GM04504 (cell line): ENCODE measurements around the gene ZMYND10.

Experiments used
- DNase-seq: peaks from one replicate; pipeline ENCODE4 v3.0.0-alpha.2; 2012; ENCODE audit warnings: low read depth

The ZMYND10 gene

DNA sequence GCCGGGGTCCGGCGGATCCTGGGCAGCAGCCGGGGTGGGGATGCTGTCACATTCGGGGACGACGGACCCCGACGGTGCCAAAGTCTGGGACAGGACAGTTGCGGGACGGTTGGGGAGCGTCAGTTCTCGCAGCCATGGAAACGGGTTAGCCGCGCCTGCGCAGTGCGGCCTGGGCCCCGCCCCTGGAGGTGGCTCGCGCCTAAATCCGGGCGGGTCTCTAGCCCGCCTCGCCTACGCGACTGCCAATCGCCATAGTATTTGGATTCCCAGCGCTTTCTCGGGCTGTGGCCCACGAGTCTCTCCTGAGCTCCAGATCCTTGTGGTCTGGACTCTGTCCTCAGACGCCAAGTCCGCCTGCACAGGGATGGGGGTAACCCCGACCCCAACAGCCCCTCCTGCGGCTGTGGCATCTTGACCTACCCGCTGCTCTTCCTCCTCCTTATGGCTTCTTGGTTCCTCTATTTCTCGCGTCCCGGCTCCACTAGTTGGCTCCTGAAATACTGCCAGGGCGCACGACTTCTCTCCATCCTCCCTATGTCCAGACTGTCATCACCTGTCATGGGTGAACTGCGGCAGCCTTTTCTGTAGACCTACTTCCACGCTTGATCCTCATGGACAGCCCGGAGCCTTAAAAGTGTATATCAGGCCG, at the start of gene ZMYND10:
Gene ZMYND10 (minus strand): TSS at position 147 of the 649 bp plus-strand sequence. CDS start 153 bp downstream, outside the sequence.
- no peak for DNase-seq

DNA sequence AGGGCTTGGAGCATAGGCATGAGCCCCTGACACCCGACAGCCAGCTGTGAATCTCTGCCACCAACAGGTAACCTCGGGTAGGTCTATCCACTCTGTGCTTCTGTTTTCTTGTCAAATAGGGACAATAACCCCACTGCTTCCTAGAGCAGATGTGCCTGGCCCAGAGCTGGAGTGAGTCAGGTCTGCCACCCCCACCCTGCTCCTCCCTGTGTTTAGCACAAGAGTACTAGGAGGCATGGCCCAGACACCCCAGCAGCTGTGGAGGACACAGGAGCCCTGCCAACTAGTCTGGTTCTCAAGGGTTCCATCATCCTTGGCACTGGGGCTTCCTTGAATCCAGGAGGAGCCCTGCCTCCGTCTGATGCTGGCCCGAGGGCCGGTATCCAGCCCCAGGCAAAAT, 47.5 kb upstream of the ZMYND10 start:
- DNase-seq: no peak

DNA sequence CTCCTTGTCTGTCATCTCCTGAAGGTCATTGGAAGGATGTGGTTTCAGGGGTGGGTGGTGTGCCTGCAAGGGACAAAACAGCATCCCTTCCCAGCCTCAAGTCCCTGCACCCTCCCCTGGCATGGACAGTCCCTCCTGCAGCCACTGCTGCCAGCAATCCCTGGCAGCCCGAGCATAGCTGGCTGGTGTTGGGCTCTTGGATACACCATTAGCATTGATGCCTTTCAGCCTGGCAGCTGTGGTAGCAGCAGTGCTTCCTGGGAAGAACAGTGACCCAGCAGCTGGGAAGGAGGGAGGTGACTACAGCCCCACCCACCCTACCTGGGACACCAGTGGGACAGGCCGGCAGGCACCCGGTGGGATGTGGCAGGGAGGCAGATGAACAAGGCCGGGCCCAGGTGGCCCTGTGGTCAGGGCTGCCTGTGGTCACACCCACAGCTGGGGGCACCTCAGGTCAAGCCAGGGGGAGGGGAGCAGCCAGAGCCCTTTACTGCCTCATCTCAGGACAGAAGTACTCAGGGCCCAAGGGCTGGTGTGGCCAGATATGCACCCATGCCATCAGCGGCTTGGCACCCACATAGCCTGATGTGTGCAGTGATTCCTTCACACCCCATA, 46.7 kb upstream of the ZMYND10 start:
- no peak for DNase-seq

DNA sequence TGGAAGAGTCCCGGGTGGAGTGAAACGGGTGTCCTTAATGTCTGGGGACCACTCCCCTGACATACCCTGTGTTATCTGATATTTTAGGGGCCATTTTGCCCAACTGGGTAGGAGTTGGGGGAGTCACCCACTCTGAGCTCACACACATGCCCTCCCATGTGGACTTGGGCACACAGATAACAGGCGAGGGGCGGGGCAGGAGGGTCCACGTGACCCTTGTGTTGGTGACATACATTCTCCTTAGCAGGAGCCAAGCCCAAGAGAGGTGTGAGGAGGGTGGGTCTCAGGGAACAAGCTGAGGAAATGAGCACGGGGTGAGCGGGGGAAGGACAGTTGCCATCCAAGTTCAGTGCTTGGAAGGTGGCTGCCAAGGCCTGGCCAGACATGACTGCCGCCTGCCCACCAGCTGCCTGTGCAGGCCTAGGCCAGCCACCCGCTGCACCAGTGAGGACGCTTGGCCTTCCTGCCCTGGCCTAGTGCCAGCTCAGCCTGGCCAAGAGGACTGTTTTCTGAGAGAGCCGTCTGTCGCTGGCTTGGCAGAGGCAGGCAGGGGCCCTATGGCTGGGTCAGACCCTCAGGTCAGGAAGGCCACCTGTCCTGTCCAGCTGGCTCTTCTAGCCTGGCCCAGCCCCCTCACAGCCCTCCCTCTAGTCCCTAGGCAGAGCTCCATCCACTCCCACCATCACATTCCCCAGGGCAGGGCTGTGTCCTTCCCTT, 45.1 kb upstream of the ZMYND10 start:
- no peak for DNase-seq

DNA sequence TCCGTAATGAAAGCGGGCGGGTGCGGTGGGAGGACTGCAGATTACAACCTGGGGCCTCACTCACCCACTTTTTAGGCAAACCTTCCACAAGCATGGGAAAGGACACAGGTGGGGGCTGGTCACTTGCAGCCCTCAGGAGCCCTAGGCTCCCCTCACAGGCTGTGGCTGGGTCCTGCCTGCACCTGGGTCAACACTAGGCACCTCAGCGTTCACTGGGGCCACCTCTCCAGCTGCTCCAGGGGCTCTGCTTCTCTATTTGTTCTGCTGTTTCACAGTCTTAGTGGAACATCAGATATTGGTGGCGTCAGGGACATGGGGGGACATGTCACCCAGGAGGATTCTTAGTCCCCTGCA, 43.9 kb upstream of the ZMYND10 start:
- no peak for DNase-seq

DNA sequence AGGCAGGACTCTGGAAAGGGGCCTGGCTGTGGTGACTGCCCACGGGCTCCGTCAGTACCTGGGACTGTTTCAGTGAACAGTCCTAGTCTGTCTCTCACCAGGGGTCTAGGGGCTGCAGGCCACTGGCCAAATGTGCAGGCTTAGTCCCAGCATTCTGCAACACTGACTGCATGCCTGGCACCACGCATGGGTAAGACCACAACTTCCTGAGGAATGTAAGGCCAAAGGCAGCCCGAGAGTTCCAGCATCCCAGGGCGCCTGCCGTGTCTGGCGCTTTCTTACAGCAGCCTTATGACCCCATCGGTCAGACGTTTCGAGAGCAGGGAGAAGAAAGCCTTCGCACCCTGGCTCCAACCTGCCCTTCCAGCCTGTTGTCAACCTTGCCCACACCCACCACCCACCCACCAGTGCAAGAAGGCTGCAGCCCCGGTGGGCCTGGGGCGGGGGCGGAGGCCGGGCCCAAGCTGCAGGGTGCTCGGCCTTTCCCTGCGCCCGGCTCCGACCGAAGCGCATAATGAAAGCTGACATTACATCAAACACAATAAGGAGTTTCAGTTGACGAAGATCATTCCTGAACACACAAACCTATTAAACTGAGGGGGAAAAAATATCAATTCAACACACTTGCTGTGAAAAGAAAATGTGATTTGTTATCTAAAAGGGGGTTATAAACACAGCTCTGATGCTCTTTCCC, 43.3 kb upstream of the ZMYND10 start:
- no peak for DNase-seq

DNA sequence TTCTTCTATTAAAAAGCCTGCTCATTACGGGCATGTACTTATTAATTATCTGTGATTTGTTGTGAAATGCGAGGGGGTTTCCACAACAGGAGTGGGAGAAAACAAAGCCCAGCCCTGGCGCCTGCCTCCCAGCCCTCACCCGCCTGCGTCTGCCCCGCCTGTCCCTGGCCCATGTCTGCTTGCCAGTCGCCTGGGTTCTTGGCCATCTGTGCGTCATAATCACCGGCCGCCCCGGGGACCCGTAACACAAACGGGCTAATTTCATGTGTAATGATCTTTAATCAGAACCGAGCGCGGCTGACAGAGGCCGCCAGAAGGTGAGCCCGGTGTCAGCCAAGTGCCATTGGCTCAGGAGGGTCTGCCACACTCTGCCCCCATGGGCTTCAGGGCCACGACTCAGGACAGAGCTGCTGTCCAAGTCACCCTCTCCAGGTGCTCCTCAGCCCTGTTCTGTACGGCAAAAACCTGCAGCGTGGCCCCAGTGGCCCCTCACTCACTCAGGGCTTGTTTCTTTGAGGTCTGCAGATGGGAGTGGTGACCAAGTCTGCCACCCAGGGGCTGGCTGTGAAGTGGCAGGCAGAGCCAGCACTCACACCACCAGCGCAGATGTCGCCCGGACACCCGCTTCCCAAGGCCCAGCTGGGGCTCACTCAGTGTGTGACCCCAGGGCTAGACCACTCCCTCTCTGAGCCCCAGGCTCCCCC, 42.6 kb upstream of the ZMYND10 start:
- no peak for DNase-seq

DNA sequence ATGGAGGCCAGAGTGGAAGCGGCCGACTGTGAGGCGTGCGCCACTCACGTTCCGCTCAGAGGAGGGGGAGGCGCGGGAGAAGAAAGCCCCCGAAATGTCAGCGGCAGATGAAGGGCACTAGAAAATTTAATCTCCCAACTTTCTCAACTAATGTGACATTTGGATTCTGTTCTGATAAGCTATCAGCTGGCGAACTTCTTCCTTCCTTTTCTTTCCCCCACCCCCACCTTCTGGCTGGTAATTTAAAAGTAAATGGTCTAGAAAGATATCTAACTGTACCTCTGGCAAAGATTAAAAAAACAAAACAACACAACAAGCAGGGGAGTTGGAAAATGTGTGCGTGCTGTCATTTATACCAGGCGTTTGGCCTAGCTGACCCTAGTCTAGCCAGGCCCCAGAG, 40.2 kb upstream of the ZMYND10 start:
- DNase-seq: no peak

DNA sequence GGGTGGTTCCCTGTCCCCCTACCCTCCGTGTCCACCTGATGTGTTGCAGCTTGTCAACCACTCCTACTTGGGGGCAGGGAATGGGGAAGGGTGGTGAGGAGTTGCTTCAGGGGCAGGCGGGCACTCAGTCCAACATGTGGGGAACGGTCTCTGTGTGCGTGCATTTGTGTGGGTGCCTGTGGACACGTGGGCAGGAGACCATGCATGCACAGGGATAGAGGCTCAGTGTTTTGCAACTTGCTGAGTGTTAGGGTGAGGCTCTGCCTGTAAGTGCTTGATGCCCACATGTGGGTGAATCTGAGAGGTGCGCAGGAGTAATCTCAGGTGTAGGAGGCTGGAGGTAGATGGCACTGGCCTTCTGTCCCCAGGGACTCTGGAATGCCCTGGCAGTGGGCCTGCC, 38.2 kb upstream of the ZMYND10 start:
- DNase-seq: no peak

DNA sequence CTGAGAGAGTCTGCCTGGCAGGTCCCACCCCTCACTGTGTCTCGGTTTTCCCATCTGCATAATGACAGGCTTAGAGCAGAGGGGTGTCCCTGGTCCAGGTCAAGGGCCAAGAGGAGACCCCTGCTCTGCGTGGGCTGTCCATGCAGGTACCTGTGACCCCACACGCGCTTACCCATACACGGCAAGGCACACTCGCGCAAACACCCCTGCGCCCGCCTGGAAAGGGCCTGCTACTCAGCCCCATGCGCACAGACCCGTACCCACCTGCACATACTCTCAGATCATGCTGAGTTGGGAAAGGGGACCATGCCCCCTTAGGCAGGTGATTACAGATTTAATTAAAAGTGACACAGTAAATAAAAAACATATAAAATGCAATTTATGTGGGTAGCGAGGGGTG, 37.2 kb upstream of the ZMYND10 start:
- no peak for DNase-seq

DNA sequence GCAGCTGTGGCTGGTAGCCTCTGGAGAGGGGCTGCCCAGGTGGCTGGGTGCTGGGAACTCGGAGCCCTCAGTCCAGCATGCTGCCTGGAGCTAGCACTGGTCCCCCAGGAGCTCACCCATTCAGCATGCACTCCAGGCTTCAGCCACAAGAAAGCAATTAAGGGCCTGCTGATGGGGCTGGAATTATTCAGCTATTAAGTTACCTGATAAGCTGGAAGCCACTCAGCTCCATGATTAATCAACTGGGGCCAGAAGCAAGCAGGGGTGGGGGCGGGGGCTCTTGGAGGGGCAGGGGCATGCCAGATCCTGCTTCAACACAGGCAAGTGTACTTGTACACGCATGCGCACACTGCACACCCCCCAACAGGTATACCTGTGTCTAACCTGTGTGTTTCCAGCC, 35.9 kb upstream of the ZMYND10 start:
- no peak for DNase-seq

DNA sequence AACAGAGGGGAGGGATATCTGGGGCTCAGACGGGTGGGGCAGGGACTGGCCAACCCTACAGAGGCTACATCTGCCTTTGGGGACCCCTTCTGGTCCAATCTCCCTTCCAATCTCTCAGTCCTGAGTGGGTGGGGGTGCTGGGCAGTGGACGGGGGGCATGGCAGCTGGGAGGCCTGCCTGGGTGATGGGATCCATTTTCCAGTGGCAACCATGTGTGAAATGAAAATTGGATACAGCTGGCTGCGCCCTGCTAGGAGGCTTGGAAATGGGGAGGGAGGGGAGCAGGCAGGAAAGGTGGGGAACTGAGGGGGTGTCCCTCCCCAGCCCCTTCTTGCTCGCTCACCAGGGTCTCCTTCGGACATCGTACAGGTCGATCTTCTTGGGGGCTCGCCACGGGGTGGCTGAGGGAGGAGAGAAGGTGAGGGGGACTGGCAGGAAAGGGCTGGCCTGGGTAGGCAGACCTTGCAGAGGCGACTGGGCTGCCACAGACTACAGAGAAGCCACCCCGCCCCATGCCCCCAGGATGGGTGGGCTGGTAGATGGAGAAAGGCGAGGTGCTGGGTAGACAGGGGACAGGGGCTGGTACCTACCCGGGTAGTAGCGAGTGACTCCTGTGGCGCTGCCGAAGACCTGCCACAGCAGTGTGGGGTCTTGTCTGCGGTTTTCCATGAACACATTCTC, 35.0 kb upstream of the ZMYND10 start:
- DNase-seq: no peak

DNA sequence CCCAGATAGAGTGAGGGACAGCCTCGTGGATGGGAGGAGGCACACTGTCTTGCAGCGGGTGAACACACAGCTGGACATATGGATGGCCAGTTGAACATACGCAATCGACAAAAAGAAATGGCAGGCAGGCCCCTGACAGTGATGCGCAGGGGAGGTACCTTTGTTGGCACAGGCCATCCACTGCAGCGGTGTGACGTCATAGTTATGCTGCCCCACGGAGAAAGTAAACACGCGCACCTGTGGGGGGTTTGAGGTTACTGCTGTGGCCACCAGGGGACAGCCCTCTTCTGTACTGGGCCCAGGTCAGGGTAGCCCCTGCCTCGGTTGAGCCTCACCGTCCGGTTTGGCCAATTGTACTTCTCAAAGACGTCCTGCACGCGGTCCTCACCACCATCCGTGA, 33.2 kb upstream of the ZMYND10 start:
- DNase-seq: no peak

DNA sequence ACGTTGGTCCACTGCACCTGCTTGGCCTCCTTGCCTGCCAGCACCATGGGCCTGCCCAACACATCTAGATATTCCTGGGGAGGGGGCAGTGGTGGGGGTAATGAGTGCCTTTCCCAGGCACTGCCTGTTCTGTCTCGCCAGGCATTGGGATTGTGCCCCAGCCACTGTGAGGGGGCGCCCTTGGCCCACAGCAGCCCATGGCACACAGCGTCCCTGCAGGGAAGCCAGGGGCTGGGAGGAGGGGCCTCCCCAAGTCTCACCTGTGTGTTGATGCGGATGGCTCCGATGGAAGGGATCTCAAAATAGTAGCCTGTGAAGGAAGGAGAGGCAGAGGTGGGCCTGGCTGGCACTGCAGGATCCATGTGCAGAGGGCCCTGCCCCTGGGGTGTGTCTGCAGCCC, 32.5 kb upstream of the ZMYND10 start:
- DNase-seq: no peak

DNA sequence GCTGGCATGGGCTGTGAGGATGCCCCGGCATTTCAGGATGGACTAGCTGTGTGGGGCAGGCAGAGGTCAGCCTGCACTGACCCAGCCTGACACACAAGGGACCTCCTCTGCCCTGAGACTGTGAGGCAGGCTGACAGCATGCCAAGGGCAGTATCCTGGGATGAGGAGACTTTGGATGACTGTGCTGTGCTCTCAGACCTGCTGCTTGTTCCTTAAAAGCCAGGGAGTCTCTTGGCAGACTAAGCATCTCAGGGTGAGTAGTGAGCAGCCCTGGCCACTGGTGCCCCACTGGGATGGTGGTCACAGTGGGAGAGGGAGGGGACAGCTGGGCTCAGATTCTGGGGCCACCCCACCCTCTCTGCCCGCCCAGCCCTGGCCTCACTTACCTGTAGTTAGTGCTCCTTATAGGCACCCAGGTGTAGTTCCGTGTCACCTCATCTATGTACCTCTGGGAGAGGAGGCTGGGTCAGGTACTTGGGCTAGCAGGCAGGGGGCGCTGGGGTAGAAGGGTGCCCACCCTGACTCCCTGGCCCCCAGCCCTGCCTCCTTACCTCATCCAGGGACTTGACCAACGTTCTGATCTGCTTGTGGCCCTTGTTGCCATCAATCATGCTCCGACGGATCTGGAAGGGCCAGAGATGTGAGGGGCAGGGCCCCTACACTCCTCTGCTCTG, 29.9 kb upstream of the ZMYND10 start:
- no peak for DNase-seq

DNA sequence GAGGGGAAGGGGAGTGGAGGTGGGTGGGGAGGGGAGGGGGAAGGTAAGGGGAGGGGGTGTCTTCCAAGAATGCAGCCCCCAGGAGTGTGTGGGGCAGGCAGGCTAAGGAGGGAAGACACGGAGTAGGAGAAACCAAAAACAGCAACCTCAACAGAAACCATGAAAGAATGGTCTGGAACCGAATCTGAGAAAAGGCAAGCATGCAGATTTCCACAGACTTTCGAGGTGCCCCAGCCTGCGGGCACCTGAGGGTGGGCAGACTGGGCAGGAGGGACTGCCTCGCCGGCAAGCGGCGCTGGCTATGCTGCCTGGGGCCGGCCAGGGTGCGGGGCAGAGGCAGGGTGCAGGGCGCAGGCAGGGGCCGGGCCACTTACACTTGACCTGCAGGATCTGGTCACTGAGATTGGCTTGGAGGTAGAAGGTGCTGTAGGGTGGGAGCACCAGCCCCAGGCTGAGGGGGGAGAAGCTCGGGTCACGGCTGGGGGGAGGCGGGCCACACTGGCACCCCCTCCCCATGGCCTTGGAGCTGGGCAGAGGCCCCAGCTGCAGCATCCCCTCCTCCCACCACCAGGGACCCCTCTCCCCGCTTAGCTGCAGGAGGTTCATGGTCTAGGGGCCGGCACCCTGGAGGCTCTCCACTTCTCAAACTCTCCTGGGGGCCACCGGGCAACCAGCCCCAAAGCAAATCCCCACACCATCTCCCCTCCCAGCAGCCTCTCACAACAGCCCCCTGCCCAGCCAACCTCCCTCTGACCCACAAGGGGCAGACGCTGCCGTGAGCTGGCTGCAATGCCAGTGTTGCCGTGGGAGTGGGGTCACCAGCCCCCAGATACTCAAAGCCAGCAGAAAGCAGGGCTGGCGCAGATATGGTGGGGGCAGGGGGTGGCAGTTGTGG, 29.1 kb upstream of the ZMYND10 start:
- DNase-seq: no peak

DNA sequence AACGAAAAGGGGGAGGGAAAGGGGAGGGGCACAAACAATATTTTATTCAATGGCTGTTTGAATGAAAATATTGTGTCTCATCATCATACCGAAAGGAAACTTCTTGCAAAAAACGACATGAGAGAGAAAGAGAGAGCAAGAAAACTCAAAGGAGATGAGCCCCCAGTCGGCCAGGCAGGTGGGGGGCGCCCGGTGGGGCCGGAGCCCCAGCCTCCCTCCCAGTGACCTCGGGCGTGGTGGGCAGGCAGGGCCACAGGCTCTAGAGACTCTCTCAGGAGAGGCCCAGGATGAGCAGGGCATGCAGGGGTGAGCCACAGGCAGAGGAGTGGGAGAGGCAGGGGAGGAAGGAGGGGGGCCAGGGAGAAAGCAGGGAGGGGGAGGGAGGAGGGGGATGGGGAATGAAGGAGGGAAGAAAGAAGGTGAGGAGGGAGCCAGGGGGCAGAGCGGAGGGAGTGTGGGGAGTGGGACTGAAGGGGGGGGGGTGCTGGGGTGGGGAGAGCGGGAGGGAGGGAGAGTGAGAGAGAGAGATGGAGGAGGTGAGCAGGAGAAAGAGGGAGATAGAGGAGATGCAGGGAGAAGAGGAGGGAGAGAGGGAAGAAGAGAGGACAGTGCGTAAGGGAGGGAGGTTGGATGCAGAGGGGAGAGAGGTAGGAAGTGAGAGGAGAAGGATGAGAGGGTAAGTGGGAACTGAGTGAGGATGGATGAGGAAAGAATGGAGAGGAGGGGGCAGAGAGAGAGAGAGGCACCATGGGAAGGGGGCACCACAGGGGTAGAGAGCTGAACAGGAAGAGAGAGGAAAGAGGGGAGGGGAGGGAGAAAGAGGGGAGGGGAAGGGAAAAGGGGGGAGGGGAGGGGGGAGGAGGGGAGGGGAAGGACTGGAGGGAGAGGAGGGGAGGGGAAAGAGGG, 27.9 kb upstream of the ZMYND10 start:
- DNase-seq: no peak

DNA sequence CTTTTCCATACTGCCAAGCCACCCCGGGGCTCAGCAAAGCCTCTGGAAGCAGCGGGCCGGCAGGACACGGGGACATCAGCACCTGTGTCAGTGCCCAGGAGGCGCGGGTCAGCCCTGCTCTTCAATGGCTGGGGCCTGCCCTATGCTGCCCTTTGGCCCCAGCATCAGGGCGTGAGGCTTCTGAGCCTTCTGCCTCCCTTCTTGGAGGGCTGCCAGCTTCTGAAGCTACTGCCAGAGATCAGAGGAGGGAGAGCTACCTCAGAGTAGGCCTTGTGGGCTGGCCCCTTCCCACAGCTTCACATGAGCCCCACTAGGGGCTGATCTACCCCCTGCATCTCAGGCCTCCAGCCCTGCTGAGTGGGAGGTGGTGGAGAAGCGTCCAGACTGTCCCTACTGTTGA, 26.8 kb upstream of the ZMYND10 start:
- DNase-seq: no peak

DNA sequence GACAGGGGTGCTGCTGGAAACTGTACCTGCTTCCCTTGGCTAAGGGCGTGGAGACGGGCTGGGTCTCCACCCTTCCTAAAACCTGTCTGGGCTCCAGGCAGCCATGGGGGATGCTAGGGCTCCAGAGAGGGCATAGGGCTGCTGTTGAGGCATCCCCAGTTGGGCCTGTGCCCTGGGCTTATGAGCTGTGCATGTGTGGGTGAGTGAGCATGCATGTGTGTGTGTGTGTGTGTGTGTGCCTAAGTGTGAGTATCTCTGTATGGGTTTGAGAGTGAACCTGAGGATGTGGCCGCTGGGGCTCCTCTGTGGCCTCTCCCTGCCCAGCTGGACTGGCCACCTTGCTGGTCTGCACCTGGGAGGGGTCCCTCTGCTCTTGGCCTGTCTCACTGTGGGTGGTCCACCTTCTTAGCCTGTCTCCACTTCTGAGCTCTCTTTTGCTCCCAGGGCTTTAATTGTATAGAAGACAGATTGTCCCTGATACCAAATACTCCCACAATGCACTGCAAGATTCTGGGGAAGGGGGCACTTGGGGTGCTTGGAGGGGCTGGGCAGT, 25.7 kb upstream of the ZMYND10 start:
- DNase-seq: no peak
